ENCODE data around the gene IDH3B.

- TF ChIP-seq TAF1 (IDR thresholded peaks at IDR 0.05; ENCODE audit: borderline replicate concordance, low read depth, low read length) (no peak), POLR2AphosphoS5 (IDR thresholded peaks at IDR 0.05; ENCODE audit: low read depth, low read length) (no peak)
These were observed 24.1 kb upstream of the IDH3B start for GRCh38 chr20:2688041-2688591.
